A549 (cell line): ENCODE measurements around the gene PRR5. TPM values are rescaled to one million over a fixed set of nuclear protein-coding genes. Genes with fewer than 3 reads are reported as not detected.
A peak's percentile ranks its signal among the peaks of the same experiment; 100 is the strongest.

Source experiments
- ATAC-seq, 2 experiments: fragments of 200-7000 bp in 1 of 2; fragments of >200 bp in 1 of 2; cut with Nextera tagmentation in 1 of 2; cut with Tn5 transposase in 1 of 2; 3 replicates each; pipeline versions ENCODE4 v1.8.0 to v1.9.1; 2018 to 2020; ENCODE audit warnings: mild to moderate bottlenecking in 1 of 2, moderate library complexity in 1 of 2
- CTCF ChIA-PET: fragments of 300-600 bp; sonication (Branson Sonifier 250); formaldehyde crosslinking; extraction: SDS; loops from one replicate; lab custom pipeline; 2021; ENCODE audit warnings: antibody characterized with exemption, inconsistent platforms; lab: Yijun Ruan, JAX
- POLR2A ChIA-PET: fragments of 350-600 bp; formaldehyde crosslinking; extraction: SDS; loops from one replicate; lab custom pipeline; 2021; ENCODE audit warnings: antibody characterized with exemption, inconsistent platforms; lab: Yijun Ruan, JAX
- DNase-seq, 2 experiments: peaks; one replicate each; pipeline versions ENCODE4 v3.0.0 to v3.0.0-alpha.2; 2011 to 2016; ENCODE audit warnings: low read depth in 1 of 2, low spot score in 1 of 2
- FAIRE-seq: peaks from 2 replicates; lab custom pipeline; 2011; peaks lifted over from hg19 to GRCh38; lab: Jason Lieb, UNC
- H3K27ac ChIP-seq, 2 experiments: fragments of >200 bp; sonication (Bioruptor Twin); formaldehyde crosslinking; 3 replicates each; pipeline ENCODE4 v1.5.1; 2016 to 2017
- H3K4me1 ChIP-seq: fragments of >200 bp; sonication (Bioruptor Twin); formaldehyde crosslinking; 3 replicates; pipeline ENCODE4 v1.6.1; 2016
- H3K4me2 ChIP-seq: fragments of >200 bp; sonication (Bioruptor Twin); formaldehyde crosslinking; 3 replicates; pipeline ENCODE4 v1.6.1; 2016
- H3K4me3 ChIP-seq: fragments of >200 bp; sonication (Bioruptor Twin); formaldehyde crosslinking; 3 replicates; pipeline ENCODE4 v1.5.1; 2016
- H3K9me3 ChIP-seq: fragments of >200 bp; sonication (Bioruptor Twin); formaldehyde crosslinking; 3 replicates; pipeline ENCODE4 v1.6.1; 2016
- CBX2 ChIP-seq: fragments of 200-600 bp; sonication (generic); IDR thresholded peaks from 2 replicates; pipeline ENCODE4 v1.6.1; 2016; ENCODE audit warnings: low read depth, mild to moderate bottlenecking, borderline replicate concordance
- CHD4 ChIP-seq: fragments of 200-600 bp; sonication (generic); IDR thresholded peaks from 2 replicates; pipeline ENCODE4 v1.6.1; 2016; ENCODE audit warnings: antibody characterized with exemption, mild to moderate bottlenecking, borderline replicate concordance
- EP300 ChIP-seq, 2 experiments: fragments of >200 bp; sonication (Bioruptor Twin); formaldehyde crosslinking; IDR thresholded peaks; 2 replicates in 1 of 2; 3 replicates in 1 of 2; pipeline ENCODE4 v1.6.1; 2016 to 2017
- FOXS1 ChIP-seq: fragments of 250-450 bp; sonication (Bioruptor Pico); IDR thresholded peaks from 2 replicates; pipeline ENCODE4 v1.5.0; 2020; ENCODE audit warnings: mild to moderate bottlenecking, moderate library complexity
- HDAC2 ChIP-seq: fragments of 200-600 bp; sonication (generic); IDR thresholded peaks from 2 replicates; pipeline ENCODE4 v1.6.1; 2016
- HEYL ChIP-seq: fragments of 250-450 bp; sonication (Bioruptor Pico); IDR thresholded peaks from 2 replicates; pipeline ENCODE4 v1.8.0; 2021; ENCODE audit warnings: mild to moderate bottlenecking, moderate library complexity
- HOXA7 ChIP-seq: fragments of 250-450 bp; sonication (Bioruptor Pico); IDR thresholded peaks from 2 replicates; pipeline ENCODE4 v1.5.0; 2020; ENCODE audit warnings: mild to moderate bottlenecking, moderate library complexity
- JUN ChIP-seq, 2 experiments: fragments of >200 bp; sonication (Bioruptor Twin); formaldehyde crosslinking; IDR thresholded peaks; 2 replicates in 1 of 2; 3 replicates in 1 of 2; pipeline ENCODE4 v1.6.1; 2016 to 2017
- MAFK ChIP-seq: fragments of 450-650 bp; IDR thresholded peaks from 2 replicates; pipeline ENCODE4 v1.6.1; 2014; ENCODE audit not compliant: partially characterized antibody
- MAX ChIP-seq: IDR thresholded peaks from 2 replicates; pipeline ENCODE4 v1.6.1; 2012
- NR3C1 ChIP-seq: fragments of >200 bp; sonication (Bioruptor Twin); formaldehyde crosslinking; IDR thresholded peaks from 3 replicates; pipeline ENCODE4 v1.6.1; 2017
- PBX3 ChIP-seq: IDR thresholded peaks from 2 replicates; pipeline ENCODE4 v1.6.1; 2012
- PHF8 ChIP-seq: fragments of 200-600 bp; sonication (generic); IDR thresholded peaks from 2 replicates; pipeline ENCODE4 v1.6.1; 2016; ENCODE audit warnings: low read depth, mild to moderate bottlenecking, antibody characterized with exemption, moderate library complexity, borderline replicate concordance
- POLR2AphosphoS2 ChIP-seq: conservative IDR thresholded peaks from 2 replicates; pipeline ENCODE4 v1.6.1; 2012; ENCODE audit warnings: low read length, improper control_type of control experiment, inconsistent platforms
- RAD21 ChIP-seq, 2 experiments: fragments of >200 bp in 1 of 2; sonication (Bioruptor Twin) in 1 of 2; formaldehyde crosslinking in 1 of 2; IDR thresholded peaks in 1 of 2; conservative IDR thresholded peaks in 1 of 2; 2 replicates in 1 of 2; 3 replicates in 1 of 2; pipeline ENCODE4 v1.6.1; 2012 to 2018; ENCODE audit warnings: inconsistent platforms in 1 of 2
- RARB ChIP-seq: fragments of 250-450 bp; sonication (Bioruptor Pico); IDR thresholded peaks from 2 replicates; pipeline ENCODE4 v1.8.0; 2021; ENCODE audit warnings: mild to moderate bottlenecking, moderate library complexity
- RFX5 ChIP-seq: fragments of 450-650 bp; IDR thresholded peaks from 2 replicates; pipeline ENCODE4 v1.7.1; 2014; ENCODE audit warnings: antibody characterized with exemption, mild to moderate bottlenecking, moderate library complexity
- RNF2 ChIP-seq: fragments of 200-600 bp; sonication (generic); IDR thresholded peaks from 2 replicates; pipeline ENCODE4 v1.6.1; 2016; ENCODE audit warnings: low read depth, mild to moderate bottlenecking, antibody characterized with exemption, moderate library complexity, borderline replicate concordance
- SMC3 ChIP-seq: fragments of >200 bp; sonication (Bioruptor Twin); formaldehyde crosslinking; IDR thresholded peaks from 3 replicates; pipeline ENCODE4 v1.6.1; 2018; ENCODE audit warnings: inconsistent platforms
- SREBF2 ChIP-seq: fragments of 450-650 bp; IDR thresholded peaks from 2 replicates; pipeline ENCODE4 v1.6.1; 2014; ENCODE audit warnings: mild to moderate bottlenecking, moderate library complexity
- TP53 ChIP-seq: fragments of 250-450 bp; sonication (Bioruptor Pico); IDR thresholded peaks from 2 replicates; pipeline ENCODE4 v1.5.0; 2021; ENCODE audit warnings: mild to moderate bottlenecking, moderate library complexity
- WGBS: methylation state at CpG from one replicate; pipeline ENCODE4 v1.1.6; 2017; ENCODE audit errors: missing lambda C conversion rate; 5-methylcytosine and 5-hydroxymethylcytosine counted together
- polyA plus RNA-seq, 4 experiments: library from polyadenylated mRNA; depleted of rRNA in 3 of 4; stranded (reverse); fragments of >200 nt; fragmentation: RNase III in 1 of 4; extraction: RNeasy Plus Mini Kit Qiagen cat#74134 plus additional on column Dnase treatment in 1 of 4; gene quantifications; 2 replicates in 3 of 4; 3 replicates in 1 of 4; pipeline ENCODE4 v1.2.3, GENCODE V29; 2011 to 2017
- TF ChIP-seq, protein P1 (sequence below): fragments of 250-450 bp; sonication (Bioruptor Pico); IDR thresholded peaks from 2 replicates; pipeline ENCODE4 v1.5.0; 2021; ENCODE audit warnings: mild to moderate bottlenecking, moderate library complexity, borderline replicate concordance
- TF ChIP-seq, protein P2 (sequence below): fragments of >200 bp; sonication (Bioruptor Twin); formaldehyde crosslinking; IDR thresholded peaks from 3 replicates; pipeline ENCODE4 v1.5.1; 2016

The PRR5 gene
- polyA plus RNA-seq, 2 of the 4 experiments (the other 2 are of a cell fraction) = 7.1 to 19.5 TPM

DNA sequence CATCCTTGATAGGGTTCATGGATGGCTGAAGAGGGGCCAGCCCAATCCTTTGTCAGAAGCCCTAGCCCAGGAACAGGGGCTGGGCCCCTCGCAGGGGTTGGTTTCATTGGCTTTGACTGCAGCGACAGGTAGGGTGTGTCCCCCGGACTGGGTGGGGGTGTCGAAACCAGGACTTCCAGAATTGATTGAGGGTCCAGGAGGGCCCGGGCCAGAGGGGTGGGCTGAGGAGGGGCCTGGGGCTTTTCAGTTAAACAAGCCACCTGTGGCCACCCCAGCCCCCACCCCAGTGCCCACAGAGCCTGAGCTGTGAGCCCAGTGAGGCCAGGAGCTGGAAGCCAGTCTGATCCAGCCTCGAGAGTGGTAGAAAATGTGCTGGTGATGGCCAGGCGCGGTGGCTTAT lies 18.1 kb upstream of the PRR5 start (continued):
- TF ChIP-seq SMC3 = no peak
- TF ChIP-seq TP53 (CRISPR knock-in tag) = no peak
- TF ChIP-seq, all 56 proteins: peak for 0

GRCh38 chr22:44684506-44685383 lies 17.3 kb upstream of the PRR5 start:
- H3K4me1 ChIP-seq = peaks cover 39% of the 10 kb centered on the region
- 32% methylated on average over 10 of the region's 23 CpGs for WGBS
- H3K9me3 ChIP-seq = no peaks in the 10 kb centered on the region
- H3K27ac ChIP-seq = peak overlapping the region; percentile 65 to 69
- ATAC-seq (peak; percentile 93 to 96), DNase-seq (peak; percentile 78 to 90), FAIRE-seq (peak; percentile 63)
- POLR2A ChIA-PET = no interaction called here
- H3K4me2 ChIP-seq = peak overlapping the region; percentile 87
- CTCF ChIA-PET = interaction anchor here (0.6 to 2.7 kb wide), 23 partner anchors 9 to 1677 kb away, joined by 3 to 15 read pairs (median 4); no protein-coding TSS in a partner anchor
- no peak for TF ChIP-seq HOXA7 (CRISPR knock-in tag)
- no peak for TF ChIP-seq RARB (CRISPR knock-in tag)
- peak; percentile 52 for TF ChIP-seq SMC3
- no peak for TF ChIP-seq EP300 (IDR thresholded peaks at IDR 0.05)
- no peak for TF ChIP-seq RNF2
- no peak for TF ChIP-seq POLR2AphosphoS2
- TF ChIP-seq, protein P1, sequence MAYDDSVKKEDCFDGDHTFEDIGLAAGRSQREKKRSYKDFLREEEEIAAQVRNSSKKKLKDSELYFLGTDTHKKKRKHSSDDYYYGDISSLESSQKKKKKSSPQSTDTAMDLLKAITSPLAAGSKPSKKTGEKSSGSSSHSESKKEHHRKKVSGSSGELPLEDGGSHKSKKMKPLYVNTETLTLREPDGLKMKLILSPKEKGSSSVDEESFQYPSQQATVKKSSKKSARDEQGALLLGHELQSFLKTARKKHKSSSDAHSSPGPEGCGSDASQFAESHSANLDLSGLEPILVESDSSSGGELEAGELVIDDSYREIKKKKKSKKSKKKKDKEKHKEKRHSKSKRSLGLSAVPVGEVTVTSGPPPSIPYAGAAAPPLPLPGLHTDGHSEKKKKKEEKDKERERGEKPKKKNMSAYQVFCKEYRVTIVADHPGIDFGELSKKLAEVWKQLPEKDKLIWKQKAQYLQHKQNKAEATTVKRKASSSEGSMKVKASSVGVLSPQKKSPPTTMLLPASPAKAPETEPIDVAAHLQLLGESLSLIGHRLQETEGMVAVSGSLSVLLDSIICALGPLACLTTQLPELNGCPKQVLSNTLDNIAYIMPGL = no peak
- TF ChIP-seq PHF8 = no peak
- no peak for TF ChIP-seq RFX5
- no peak for TF ChIP-seq CHD4
- TF ChIP-seq TP53 (CRISPR knock-in tag) = no peak
- no peak for TF ChIP-seq MAFK
- no peak for TF ChIP-seq HEYL (CRISPR knock-in tag)
- no peak for TF ChIP-seq SREBF2
- 0 out of 2 replicates have a peak, but pooled peaks have one; percentile 16 for TF ChIP-seq MAX
- TF ChIP-seq, protein P2, sequence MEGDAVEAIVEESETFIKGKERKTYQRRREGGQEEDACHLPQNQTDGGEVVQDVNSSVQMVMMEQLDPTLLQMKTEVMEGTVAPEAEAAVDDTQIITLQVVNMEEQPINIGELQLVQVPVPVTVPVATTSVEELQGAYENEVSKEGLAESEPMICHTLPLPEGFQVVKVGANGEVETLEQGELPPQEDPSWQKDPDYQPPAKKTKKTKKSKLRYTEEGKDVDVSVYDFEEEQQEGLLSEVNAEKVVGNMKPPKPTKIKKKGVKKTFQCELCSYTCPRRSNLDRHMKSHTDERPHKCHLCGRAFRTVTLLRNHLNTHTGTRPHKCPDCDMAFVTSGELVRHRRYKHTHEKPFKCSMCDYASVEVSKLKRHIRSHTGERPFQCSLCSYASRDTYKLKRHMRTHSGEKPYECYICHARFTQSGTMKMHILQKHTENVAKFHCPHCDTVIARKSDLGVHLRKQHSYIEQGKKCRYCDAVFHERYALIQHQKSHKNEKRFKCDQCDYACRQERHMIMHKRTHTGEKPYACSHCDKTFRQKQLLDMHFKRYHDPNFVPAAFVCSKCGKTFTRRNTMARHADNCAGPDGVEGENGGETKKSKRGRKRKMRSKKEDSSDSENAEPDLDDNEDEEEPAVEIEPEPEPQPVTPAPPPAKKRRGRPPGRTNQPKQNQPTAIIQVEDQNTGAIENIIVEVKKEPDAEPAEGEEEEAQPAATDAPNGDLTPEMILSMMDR = peak; percentile 67
- no peak for TF ChIP-seq PBX3
- TF ChIP-seq NR3C1 = no peak
- TF ChIP-seq JUN (IDR thresholded peaks at IDR 0.05) = no peak
- no peak for TF ChIP-seq FOXS1
- no peak for TF ChIP-seq HDAC2
- TF ChIP-seq CBX2 = no peak
- TF ChIP-seq RAD21 (conservative IDR thresholded peaks at IDR 0.05 in 1 of 2, IDR thresholded peaks at IDR 0.05 in 1 of 2) = peak; percentile 52 to 53; a peak in 4 of 5 replicates
- peak overlapping the region; percentile 22; the same call in 1 of the 3 replicates for H3K4me3 ChIP-seq
